T47D (cell line): ENCODE data around the gene PAPPA2.

ENCODE experiments used
- DNase-seq, 2 experiments: peaks; one replicate each; pipeline versions ENCODE4 v3.0.0 to v3.0.0-alpha.2; 2011 to 2012; ENCODE audit warnings: low read depth in 1 of 2, low spot score in 1 of 2
- JUND ChIP-seq: IDR thresholded peaks from 2 replicates; pipeline ENCODE4 v1.6.1; 2012; ENCODE audit warnings: low read depth
- in situ Hi-C: cut with HindIII; loops from 2 replicates; pipeline ENCODE4 v1.10.0; 2016; ENCODE audit warnings: low sequenced_read_pairs, low pct_unique_long_range_greater_than_20kb

PAPPA2 gene

GRCh38 chr1:176888471-176889032 is 425.6 kb downstream of the PAPPA2 start:
- no peak for TF ChIP-seq JUND
- in situ Hi-C loops, result no loop called here
- DNase-seq, result no peak

GRCh38 chr1:176893625-176894352 is 430.8 kb downstream of the PAPPA2 start:
- in situ Hi-C loops, result no loop called here
- TF ChIP-seq JUND, result no peak
- no peak for DNase-seq

GRCh38 chr1:176894450-176894849 is 431.5 kb downstream of the PAPPA2 start:
- no peak for DNase-seq
- in situ Hi-C loops, result no loop called here
- TF ChIP-seq JUND, result no peak
